Body of pancreas (tissue), 4 donors: ENCODE data around the gene GAB4.
"Not testable (repeated sequence)": the region's sequence is repeated elsewhere in the genome, so short reads cannot be mapped to it uniquely, and the experiment has no call there.

Experiments
- POLR2A ChIP-seq, 3 donors: fragments of 450-650 bp; IDR thresholded peaks; one replicate each; pipeline ENCODE4 v1.6.1; 2016; ENCODE audit warnings: antibody characterized with exemption in 3 of 3, mild to moderate bottlenecking in 2 of 3
- TF ChIP-seq, protein P1 (sequence below), 7 experiments: fragments of 450-650 bp in 4 of 7; fragments of 200-600 bp in 3 of 7; sonication (generic) in 3 of 7; IDR thresholded peaks; one replicate each; pipeline ENCODE4 v1.5.1; 2016 to 2019; ENCODE audit warnings: antibody characterized with exemption in 7 of 7

DNA sequence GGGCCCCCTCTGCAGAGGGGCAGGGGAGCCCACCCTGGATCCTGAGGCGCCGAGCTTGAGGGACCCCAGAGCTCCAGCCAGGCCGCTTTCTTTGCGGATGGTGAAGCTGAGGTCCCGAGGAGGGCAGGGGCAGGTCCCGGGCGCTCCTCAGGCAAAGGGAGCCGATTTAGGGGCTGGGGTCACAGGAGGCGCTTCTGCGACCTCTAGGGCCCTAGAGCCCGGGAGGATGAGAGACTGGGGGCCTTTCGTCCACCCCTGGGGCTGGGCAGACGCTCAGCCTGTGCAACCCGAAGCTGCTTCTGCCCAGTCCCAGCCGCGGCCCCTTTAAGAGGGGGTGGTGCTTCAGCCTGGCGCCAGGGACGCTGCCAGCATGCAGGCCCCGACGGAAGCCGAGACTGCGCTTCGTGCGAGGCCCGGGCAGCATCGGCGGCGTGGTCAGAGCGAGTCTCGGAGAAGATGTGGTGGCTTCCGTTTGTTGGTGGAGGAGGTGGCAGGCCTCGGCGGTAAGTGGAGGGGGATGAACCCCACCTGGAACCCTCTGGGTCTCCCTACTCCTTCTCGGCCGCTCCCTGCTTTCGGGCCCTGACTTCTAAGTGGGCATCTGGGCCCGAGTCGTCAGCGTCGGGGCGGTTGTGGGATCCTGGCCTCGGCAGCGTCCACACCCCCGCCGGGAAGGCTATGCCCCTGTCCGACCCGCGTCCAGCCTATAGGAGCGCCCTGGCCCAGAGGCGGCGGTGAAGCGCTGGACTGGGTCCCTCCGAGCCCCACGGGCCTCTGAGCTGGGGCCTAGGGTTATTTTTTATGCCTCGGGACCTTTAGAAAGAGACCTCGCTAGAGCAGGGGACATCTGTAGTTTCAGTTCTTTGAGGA is 29.1 kb upstream of the GAB4 start:
- not testable (repeated sequence) for TF ChIP-seq POLR2A (IDR thresholded peaks at IDR 0.05)
- TF ChIP-seq, protein P1, sequence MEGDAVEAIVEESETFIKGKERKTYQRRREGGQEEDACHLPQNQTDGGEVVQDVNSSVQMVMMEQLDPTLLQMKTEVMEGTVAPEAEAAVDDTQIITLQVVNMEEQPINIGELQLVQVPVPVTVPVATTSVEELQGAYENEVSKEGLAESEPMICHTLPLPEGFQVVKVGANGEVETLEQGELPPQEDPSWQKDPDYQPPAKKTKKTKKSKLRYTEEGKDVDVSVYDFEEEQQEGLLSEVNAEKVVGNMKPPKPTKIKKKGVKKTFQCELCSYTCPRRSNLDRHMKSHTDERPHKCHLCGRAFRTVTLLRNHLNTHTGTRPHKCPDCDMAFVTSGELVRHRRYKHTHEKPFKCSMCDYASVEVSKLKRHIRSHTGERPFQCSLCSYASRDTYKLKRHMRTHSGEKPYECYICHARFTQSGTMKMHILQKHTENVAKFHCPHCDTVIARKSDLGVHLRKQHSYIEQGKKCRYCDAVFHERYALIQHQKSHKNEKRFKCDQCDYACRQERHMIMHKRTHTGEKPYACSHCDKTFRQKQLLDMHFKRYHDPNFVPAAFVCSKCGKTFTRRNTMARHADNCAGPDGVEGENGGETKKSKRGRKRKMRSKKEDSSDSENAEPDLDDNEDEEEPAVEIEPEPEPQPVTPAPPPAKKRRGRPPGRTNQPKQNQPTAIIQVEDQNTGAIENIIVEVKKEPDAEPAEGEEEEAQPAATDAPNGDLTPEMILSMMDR (IDR thresholded peaks at IDR 0.05), result not testable (repeated sequence)
